ENCODE results near the gene THSD7A. TPM values are rescaled to one million over a fixed set of nuclear protein-coding genes. Genes with fewer than 3 reads are reported as not detected.

THSD7A gene
- total RNA-seq, 1 experiment from 2014 or later, result 0.64 TPM

GRCh38 chr7:11332186-11332864 lies 499.7 kb downstream of the THSD7A start:
- TF ChIP-seq CTCF (conservative IDR thresholded peaks at IDR 0.05; ENCODE audit: low read depth, low read length), result no peak
- TF ChIP-seq EZH2 (IDR thresholded peaks at IDR 0.05; ENCODE audit: borderline replicate concordance, low read depth, low read length, poor library complexity, severe bottlenecking), result no peak
- H3K27me3 ChIP-seq (replicated peaks; ENCODE audit: insufficient read depth, low read depth, low read length, poor library complexity), result no peaks in the 10 kb centered on the region
- H3K9me3 ChIP-seq (ENCODE audit: low read depth, low read length, poor library complexity, severe bottlenecking), result no peaks in the 10 kb centered on the region
- no peaks in the 10 kb centered on the region for H3K36me3 ChIP-seq (ENCODE audit: insufficient read depth, low read length, poor library complexity, severe bottlenecking)
- no peaks in the 10 kb centered on the region for H3K4me1 ChIP-seq (ENCODE audit: insufficient read depth, low read length, poor library complexity, severe bottlenecking)
- ChIA-PET POLR2A (ENCODE audit: low non-redundant PET) (no interaction called here), CTCF (no interaction called here)
- no peak overlapping the region for H3K4me3 ChIP-seq (ENCODE audit: low read depth, low read length, poor library complexity, severe bottlenecking)
- intact Hi-C loops (cut with micrococcal nuclease; ENCODE audit: unreplicated experiment), result no loop called here
- BruUV-seq (replicated peaks), result no TSS peak
- no peak overlapping the region for H3K27ac ChIP-seq (ENCODE audit: low read depth, low read length, poor library complexity, severe bottlenecking)
- no peak for DNase-seq (ENCODE audit: low spot score)

DNA sequence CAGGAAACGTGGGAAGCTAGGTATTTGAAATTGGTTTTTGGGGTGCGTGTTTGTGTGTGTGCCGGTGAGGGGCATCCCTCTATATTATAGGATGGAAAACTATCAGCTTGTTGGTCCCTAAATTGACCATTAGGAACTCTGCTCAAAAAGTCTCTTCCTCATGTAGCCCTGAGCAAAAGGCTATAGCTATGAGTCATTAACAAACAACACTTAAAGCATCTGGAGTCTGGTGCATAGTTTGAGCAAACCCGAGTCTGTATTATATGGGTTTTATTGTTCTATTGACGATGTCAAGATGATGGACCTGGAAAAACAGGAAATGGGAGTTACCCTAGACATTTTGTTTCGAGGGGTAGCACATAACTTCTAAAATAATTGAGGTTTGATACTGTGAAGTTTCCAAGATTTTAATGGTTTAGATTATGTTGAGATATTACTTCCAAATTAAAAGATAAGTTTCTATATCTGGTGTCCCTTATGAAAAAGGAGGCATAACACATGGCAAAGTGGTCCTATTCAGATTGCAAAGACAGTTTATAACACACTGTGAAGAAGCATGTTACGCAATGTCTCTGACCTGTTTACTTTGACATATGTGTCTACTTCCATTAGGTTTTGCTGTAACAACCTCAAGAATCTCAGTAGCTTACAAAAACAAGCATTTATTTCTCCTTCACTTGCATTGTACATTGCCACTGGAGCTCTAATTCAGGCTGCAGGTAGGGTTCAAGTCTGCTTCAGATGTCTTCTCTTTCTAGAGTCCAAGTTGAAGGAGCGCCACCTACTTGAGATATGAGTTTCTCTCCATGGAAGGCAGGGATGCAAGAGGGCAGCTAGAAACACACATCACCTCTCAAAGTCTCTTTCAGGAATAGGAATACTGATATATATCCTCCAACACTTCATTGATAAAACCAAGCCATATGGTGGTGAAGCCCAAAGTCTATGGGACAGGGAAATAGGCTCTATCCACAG lies 500.6 kb downstream of the THSD7A start:
- Histone ChIP-seq H3K27me3 (replicated peaks; ENCODE audit: insufficient read depth, low read depth, low read length, poor library complexity) (no peaks in the 10 kb centered on the region), H3K4me3 (ENCODE audit: low read depth, low read length, poor library complexity, severe bottlenecking) (no peak overlapping the region), H3K4me1 (ENCODE audit: insufficient read depth, low read length, poor library complexity, severe bottlenecking) (no peaks in the 10 kb centered on the region), H3K36me3 (ENCODE audit: insufficient read depth, low read length, poor library complexity, severe bottlenecking) (no peaks in the 10 kb centered on the region), H3K9me3 (ENCODE audit: low read depth, low read length, poor library complexity, severe bottlenecking) (no peaks in the 10 kb centered on the region), H3K27ac (ENCODE audit: low read depth, low read length, poor library complexity, severe bottlenecking) (no peak overlapping the region)
- POLR2A ChIA-PET (ENCODE audit: low non-redundant PET), result no interaction called here
- BruUV-seq (replicated peaks), result no TSS peak
- TF ChIP-seq EZH2 (IDR thresholded peaks at IDR 0.05; ENCODE audit: borderline replicate concordance, low read depth, low read length, poor library complexity, severe bottlenecking) (no peak), CTCF (conservative IDR thresholded peaks at IDR 0.05; ENCODE audit: low read depth, low read length) (no peak)
- DNase-seq (ENCODE audit: low spot score), result no peak
- intact Hi-C loops (cut with micrococcal nuclease; ENCODE audit: unreplicated experiment), result no loop called here
- CTCF ChIA-PET, result no interaction called here

DNA sequence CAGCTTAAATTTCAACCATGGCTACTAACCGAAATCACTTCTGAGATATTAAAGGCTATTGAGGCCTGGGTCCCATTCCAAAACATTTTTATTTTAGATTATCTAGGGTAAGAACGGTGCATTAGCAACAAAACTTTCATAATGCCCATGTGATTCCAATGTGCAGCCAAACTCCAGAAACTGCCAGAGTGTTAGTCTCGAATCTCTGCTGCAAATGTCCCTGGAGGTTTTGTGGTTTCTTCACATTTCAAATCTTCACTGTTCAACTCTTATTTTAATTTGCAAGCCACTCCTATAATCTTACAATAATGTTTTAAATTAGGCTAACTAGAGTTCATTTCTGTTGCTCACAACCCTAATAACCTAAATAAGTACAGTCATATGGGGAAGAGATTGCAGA lies 501.3 kb downstream of the THSD7A start:
- BruUV-seq (replicated peaks), result no TSS peak
- H3K4me1 ChIP-seq (ENCODE audit: insufficient read depth, low read length, poor library complexity, severe bottlenecking), result no peaks in the 10 kb centered on the region
- no peak for DNase-seq (ENCODE audit: low spot score)
- no peak overlapping the region for H3K27ac ChIP-seq (ENCODE audit: low read depth, low read length, poor library complexity, severe bottlenecking)
- no peaks in the 10 kb centered on the region for H3K9me3 ChIP-seq (ENCODE audit: low read depth, low read length, poor library complexity, severe bottlenecking)
- intact Hi-C loops (cut with micrococcal nuclease; ENCODE audit: unreplicated experiment), result no loop called here
- TF ChIP-seq CTCF (conservative IDR thresholded peaks at IDR 0.05; ENCODE audit: low read depth, low read length) (no peak), EZH2 (IDR thresholded peaks at IDR 0.05; ENCODE audit: borderline replicate concordance, low read depth, low read length, poor library complexity, severe bottlenecking) (no peak)
- no peak overlapping the region for H3K4me3 ChIP-seq (ENCODE audit: low read depth, low read length, poor library complexity, severe bottlenecking)
- H3K36me3 ChIP-seq (ENCODE audit: insufficient read depth, low read length, poor library complexity, severe bottlenecking), result no peaks in the 10 kb centered on the region
- ChIA-PET POLR2A (ENCODE audit: low non-redundant PET) (no interaction called here), CTCF (interaction anchor here (0.5 kb wide), 1 partner anchor 10 kb away, joined by 3 read pairs; no protein-coding TSS in a partner anchor)
- no peaks in the 10 kb centered on the region for H3K27me3 ChIP-seq (replicated peaks; ENCODE audit: insufficient read depth, low read depth, low read length, poor library complexity)
